Esophagus (tissue), 2 donors: ENCODE results near the gene CNTNAP3. TPM values are rescaled to one million over a fixed set of nuclear protein-coding genes. Genes with fewer than 3 reads are reported as not detected.
"Not testable (repeated sequence)": the region's sequence is repeated elsewhere in the genome, so short reads cannot be mapped to it uniquely, and the experiment has no call there.

Experiments
- H3K27ac ChIP-seq, 2 donors: one replicate each; pipeline ENCODE4 v1.5.1; 2013; ENCODE audit warnings: low read depth in 2 of 2, mild to moderate bottlenecking in 2 of 2, inconsistent platforms in 1 of 2, low read length in 1 of 2, moderate library complexity in 1 of 2
- H3K27me3 ChIP-seq, 2 donors: one replicate each; pipeline ENCODE4 v1.6.1; 2013; ENCODE audit warnings: low read length in 2 of 2, control low read depth in 1 of 2, mild to moderate bottlenecking in 1 of 2; ENCODE audit not compliant: insufficient read depth in 2 of 2, control insufficient read depth in 1 of 2
- H3K36me3 ChIP-seq, 2 donors: one replicate each; pipeline ENCODE4 v1.6.1; 2013; ENCODE audit warnings: low read length in 1 of 2; ENCODE audit not compliant: control insufficient read depth in 2 of 2, insufficient read depth in 2 of 2
- H3K4me1 ChIP-seq, 2 donors: one replicate each; pipeline ENCODE4 v1.6.1; 2013; ENCODE audit warnings: low read length in 1 of 2; ENCODE audit not compliant: control insufficient read depth in 2 of 2, insufficient read depth in 2 of 2
- H3K4me3 ChIP-seq, 2 donors: one replicate each; pipeline ENCODE4 v1.5.1; 2013; ENCODE audit warnings: low read length in 2 of 2, mild to moderate bottlenecking in 2 of 2, low read depth in 1 of 2, moderate library complexity in 1 of 2
- H3K9me3 ChIP-seq, 2 donors: one replicate each; pipeline ENCODE4 v1.6.1; 2013; ENCODE audit warnings: mild to moderate bottlenecking in 2 of 2, low read depth in 1 of 2, low read length in 1 of 2, moderate library complexity in 1 of 2; ENCODE audit not compliant: control insufficient read depth in 2 of 2, insufficient read depth in 1 of 2
- WGBS, 2 donors: extraction: QIAGEN DNeasy Blood & Tissue Kit; methylation state at CpG; one replicate each; pipeline ENCODE4 v1.1.7; 2013; 5-methylcytosine and 5-hydroxymethylcytosine counted together
- polyA plus RNA-seq, 2 donors: library from polyadenylated mRNA; stranded (reverse); fragments of 200-250 nt; gene quantifications; one replicate each; pipeline ENCODE4 v1.2.3, GENCODE V29; 2013
- donor health status: healthy with polysubstance abuse.
- donor health status: Bipolar disorder and iron deficiency.

The CNTNAP3 gene
- polyA plus RNA-seq, 2 donors, result 4.5 to 5.2 TPM

DNA sequence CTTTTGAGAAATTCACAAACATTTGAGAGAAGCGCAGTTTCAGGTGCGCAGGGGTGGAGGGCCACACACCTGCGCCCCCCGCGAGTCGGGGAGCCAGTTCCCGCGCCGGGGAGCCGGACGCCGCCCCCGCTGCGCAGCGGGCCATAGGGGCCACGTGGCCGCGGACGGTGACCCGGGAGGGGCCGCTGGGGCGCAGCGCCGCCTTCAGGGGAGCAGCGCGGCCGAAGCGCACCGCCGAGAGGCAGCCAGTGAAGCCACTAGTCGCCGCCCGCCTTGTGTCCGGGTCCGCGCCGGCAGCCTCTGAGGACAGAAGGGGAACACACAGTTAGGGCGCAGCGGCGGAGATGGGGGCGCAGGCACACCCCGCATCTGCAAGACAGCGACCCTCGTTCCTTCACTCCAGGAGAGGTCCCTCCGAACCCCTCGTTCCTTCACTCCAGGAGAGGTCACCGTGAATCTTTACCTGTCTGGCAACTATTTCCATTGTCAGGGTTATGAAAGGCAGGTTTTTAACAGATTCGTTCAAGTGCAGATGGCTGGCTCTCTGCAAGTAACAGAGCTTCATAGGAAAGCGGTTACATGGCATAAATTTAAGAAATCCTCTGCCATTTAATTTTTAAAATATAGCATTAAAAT lies 209.2 kb downstream of the CNTNAP3 start:
- not testable (repeated sequence) for H3K4me1 ChIP-seq, H3K27me3 ChIP-seq, H3K9me3 ChIP-seq, H3K27ac ChIP-seq, H3K36me3 ChIP-seq, H3K4me3 ChIP-seq
- WGBS, 2 donors, result 34 to 39% methylated on average over 39 to 49 of the region's 49 CpGs

DNA sequence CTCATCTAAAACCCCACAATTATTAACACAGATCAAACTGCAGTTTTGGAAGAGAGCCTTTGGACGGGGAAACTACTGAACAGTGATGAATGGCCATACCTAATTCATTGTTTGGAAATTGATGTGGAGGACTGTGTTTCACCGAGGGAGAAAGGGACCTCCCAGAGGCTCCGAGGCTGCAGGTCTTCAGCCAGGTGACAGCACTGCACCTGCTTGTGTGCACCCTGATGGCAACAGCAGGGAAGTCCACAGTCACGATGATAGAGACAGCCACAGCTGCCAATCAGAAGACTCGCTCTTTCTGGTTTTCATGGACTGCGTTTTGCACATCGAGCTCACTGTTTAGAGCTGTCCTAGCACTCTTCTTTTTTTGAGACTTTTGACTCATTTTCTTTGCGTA lies 214.4 kb downstream of the CNTNAP3 start:
- H3K4me1 ChIP-seq, H3K27me3 ChIP-seq, H3K36me3 ChIP-seq, H3K4me3 ChIP-seq, H3K27ac ChIP-seq, H3K9me3 ChIP-seq: not testable (repeated sequence)
- WGBS, 2 donors, result 72 to 73% methylated on average over 7 to 8 of the region's 8 CpGs

DNA sequence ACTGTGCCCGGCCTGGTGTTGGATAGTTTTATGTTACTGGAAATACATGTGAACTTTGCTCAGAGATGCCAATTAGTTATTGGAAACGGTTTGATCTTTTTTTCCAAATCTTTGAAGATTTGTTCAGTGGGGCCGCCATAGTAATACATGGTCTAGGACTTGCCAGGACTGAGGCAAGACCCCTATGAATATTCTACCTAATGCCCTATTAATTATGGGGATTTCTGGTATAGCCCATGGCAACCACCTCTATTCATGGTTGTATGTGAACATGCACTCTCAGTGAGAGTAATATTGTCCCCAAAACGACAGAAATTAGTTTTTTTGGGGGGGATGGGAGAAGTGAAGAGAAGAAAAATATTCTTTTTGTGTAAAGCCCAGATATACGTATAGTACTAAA lies 220.3 kb downstream of the CNTNAP3 start:
- not testable (repeated sequence) for H3K9me3 ChIP-seq, H3K4me3 ChIP-seq, H3K4me1 ChIP-seq, H3K36me3 ChIP-seq, H3K27ac ChIP-seq, H3K27me3 ChIP-seq
- 83 to 88% methylated on average over 5 of the region's 5 CpGs for WGBS, 2 donors

DNA sequence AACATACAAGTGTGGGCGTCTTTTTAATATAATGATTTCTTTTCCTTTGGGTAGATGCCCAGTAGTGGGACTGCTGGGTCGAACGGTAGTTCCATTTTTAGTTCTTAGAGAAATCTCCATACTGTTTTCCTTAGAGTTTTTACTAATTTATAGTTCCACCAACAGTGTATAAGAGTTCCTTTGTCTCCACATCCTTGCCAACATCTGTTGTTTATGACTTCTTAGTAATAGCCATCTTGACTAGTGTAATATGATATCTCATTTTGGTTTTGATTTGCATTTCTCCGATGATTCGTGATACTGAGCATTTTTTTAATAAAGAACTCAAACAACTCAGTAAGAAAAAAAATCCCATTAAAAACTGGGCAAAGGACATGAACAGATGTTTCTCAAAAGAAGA lies 225.0 kb downstream of the CNTNAP3 start:
- H3K27me3 ChIP-seq, H3K4me3 ChIP-seq, H3K9me3 ChIP-seq, H3K4me1 ChIP-seq, H3K27ac ChIP-seq, H3K36me3 ChIP-seq: not testable (repeated sequence)
- 74 to 77% methylated on average over 5 of the region's 5 CpGs for WGBS, 2 donors

DNA sequence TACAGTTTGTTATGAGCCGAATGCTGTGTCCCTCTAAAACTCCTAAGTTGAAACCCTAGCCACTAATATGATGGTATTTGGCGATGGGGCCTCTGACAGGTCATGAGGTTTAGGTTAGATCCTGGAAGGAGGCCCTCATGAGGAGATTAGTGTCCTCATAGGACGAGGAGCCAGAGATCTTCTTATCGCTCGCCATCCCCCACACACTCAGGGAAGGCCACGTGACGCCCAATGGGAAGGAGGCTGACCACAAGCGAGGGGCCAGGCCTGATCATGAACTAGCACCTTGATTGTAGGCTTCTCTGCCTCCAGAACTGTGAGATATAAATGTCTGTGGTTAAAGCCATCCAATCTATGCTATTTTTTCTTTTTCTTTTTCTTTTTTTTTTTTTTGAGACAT lies 233.5 kb downstream of the CNTNAP3 start:
- 78 to 87% methylated on average over 7 to 8 of the region's 8 CpGs for WGBS, 2 donors
- H3K9me3 ChIP-seq, H3K4me3 ChIP-seq, H3K27me3 ChIP-seq, H3K27ac ChIP-seq, H3K4me1 ChIP-seq, H3K36me3 ChIP-seq: not testable (repeated sequence)

DNA sequence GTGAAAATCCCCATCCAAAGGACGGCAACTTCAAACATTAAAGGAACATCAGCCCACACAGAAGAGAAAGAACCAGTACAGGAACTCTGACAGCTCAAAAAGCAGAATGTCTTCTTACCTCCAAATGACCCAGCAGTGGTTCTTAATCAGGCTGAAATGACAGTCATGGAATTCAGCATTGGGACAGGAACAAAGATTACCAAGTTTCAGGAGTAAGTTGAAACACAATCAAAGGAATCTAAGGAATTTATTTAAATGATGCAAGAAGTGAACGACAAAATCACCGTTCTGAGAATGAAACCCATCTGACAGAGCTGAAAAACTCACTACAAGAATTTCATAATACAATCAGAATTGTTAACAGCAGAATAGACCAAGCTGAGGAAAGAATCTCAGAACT lies 241.1 kb downstream of the CNTNAP3 start:
- H3K9me3 ChIP-seq, H3K27me3 ChIP-seq, H3K27ac ChIP-seq, H3K36me3 ChIP-seq, H3K4me3 ChIP-seq, H3K4me1 ChIP-seq: not testable (repeated sequence)
- WGBS, 2 donors, result 38 to 46% methylated on average over 3 of the region's 3 CpGs

DNA sequence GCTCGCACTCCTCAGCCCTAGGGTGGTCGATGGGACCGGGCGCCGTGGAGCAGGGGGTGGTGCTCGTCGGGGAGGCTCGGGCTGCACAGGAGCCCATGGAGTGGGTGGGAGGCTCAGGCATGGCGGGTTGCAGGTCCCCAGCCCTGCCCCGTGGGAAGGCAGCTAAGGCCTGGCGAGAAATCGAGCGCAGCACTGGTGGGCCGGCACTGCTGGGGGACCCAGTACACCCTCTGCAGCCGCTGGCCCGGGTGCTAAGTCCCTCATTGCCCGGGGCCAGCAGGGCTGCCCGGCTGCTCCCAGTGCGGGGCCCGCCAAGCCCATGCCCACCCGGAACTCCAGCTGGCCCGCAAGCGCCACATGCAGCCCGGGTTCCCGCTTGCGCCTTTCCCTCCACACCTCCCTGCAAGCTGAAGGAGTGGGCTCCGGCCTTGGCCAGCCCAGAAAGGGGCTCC lies 245.6 kb downstream of the CNTNAP3 start:
- WGBS, 2 donors, result 92% methylated on average over 27 of the region's 27 CpGs
- not testable (repeated sequence) for H3K27me3 ChIP-seq, H3K9me3 ChIP-seq

DNA sequence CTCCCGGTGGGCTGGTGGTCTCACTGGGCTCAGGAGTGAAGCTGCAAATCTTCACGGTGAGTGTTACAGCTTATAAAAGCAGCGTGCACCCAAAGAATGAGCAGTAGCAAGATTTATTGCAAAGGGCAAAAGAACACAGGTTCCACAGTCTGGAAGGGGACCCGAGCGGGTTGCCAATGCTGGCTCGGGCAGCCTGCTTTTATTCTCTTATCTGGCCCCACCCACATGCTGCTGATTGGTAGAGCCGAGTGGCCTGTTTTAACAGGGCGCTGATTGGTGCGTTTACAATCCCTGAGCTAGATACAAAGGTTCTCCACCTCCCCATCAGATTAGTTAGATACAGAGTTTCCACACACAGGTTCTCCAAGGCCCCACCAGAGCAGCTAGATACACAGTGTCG lies 246.2 kb downstream of the CNTNAP3 start:
- not testable (repeated sequence) for H3K27ac ChIP-seq, H3K9me3 ChIP-seq, H3K27me3 ChIP-seq, H3K4me1 ChIP-seq, H3K4me3 ChIP-seq, H3K36me3 ChIP-seq
- 92 to 93% methylated on average over 10 of the region's 10 CpGs for WGBS, 2 donors

More for the DNA sequence above, 245.6 kb downstream of the CNTNAP3 start:
- H3K4me3 ChIP-seq, H3K36me3 ChIP-seq, H3K4me1 ChIP-seq, H3K27ac ChIP-seq: not testable (repeated sequence)

DNA sequence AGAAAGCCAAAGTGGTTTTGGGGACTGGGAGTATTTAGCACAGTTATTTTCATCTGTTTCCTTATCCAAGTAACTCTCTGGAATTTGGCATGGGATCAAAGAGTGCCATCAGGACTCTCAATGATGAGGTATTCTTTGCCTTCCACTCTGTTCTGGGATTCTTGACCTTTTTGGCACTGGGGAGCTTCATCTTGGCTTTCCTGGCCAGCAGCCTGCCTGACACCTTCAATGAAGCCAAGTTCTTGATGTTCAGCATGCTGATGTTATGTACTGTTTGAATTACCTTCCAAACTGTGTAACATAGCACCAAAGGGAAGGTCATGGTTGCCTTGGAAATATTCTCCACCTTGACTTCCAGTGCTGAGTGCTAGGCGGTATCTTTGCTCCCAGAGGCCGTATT lies 248.8 kb downstream of the CNTNAP3 start:
- H3K36me3 ChIP-seq, H3K27me3 ChIP-seq, H3K27ac ChIP-seq, H3K9me3 ChIP-seq, H3K4me3 ChIP-seq, H3K4me1 ChIP-seq: not testable (repeated sequence)
- WGBS, 2 donors, result 65 to 70% methylated on average over 2 of the region's 2 CpGs

DNA sequence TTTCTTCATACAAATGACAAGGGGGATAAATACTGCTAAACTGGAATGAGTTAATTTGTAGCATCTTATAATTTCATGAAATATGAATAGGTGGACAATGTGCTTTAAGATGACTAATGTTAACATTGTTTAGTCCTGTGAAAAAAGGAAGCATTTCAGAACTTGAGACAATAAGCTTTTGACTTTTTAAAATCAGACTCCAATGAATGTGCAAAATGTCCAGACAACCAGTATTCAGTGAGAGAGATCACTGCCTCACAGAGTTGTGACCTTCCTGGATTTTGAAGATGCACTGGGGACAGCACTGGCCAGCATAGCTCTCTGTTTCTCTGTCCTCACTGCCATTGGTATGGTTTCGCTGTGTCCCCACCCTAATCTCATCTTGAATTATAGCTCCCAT lies 249.7 kb downstream of the CNTNAP3 start:
- H3K4me1 ChIP-seq, H3K27me3 ChIP-seq, H3K4me3 ChIP-seq, H3K27ac ChIP-seq, H3K36me3 ChIP-seq, H3K9me3 ChIP-seq: not testable (repeated sequence)
- 86 to 91% methylated on average over 1 of the region's 1 CpG for WGBS, 2 donors
